ENCODE results near the gene RAX2. TPM values are rescaled to one million over a fixed set of nuclear protein-coding genes. Genes with fewer than 3 reads are reported as not detected.
"Not testable (repeated sequence)": the region's sequence is repeated elsewhere in the genome, so short reads cannot be mapped to it uniquely, and the experiment has no call there.

Gene RAX2
- total RNA-seq, 1 experiment from 2014 or later: not detected

DNA sequence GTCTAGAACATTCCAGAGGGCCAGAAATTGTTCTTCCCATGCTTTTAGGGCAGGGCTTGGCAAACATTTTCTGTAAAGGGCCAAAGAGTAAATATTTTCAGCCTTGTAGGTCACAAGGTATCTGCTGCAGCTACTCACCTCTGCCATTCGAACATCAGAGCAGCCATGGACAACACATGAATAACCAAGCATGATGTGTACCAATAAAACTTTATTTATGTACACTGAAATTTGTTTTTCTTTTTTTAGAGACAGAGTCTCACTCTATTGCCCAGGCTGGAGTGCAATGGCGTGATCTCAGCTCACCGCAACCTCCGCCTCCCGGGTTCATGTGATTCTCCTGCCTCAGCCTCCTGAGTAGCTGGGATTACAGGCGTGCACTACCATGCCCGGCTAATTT, 14.3 kb downstream of the RAX2 start:
- H3K27ac Mint-ChIP-seq (ENCODE audit: unreplicated experiment); H3K36me3 ChIP-seq (ENCODE audit: control insufficient read depth, insufficient read depth, low read length); H3K4me3 Mint-ChIP-seq (ENCODE audit: unreplicated experiment); H3K9me3 Mint-ChIP-seq (ENCODE audit: unreplicated experiment); H3K4me3 ChIP-seq (ENCODE audit: low read depth, low read length); H3K4me1 ChIP-seq; H3K27me3 ChIP-seq (replicated peaks; ENCODE audit: control insufficient read depth, insufficient read depth, low read length); DNase-seq; H3K9me3 ChIP-seq; POLR2A ChIA-PET; H3K4me1 Mint-ChIP-seq (ENCODE audit: low read depth, unreplicated experiment); intact Hi-C loops (cut with micrococcal nuclease; ENCODE audit: unreplicated experiment); H3K27me3 Mint-ChIP-seq (ENCODE audit: insufficient read depth, unreplicated experiment); BruUV-seq (replicated peaks); CTCF ChIA-PET: not testable (repeated sequence)
- H3K36me3 Mint-ChIP-seq (ENCODE audit: insufficient read depth, unreplicated experiment): peaks cover 31% of the 10 kb centered on the region

DNA sequence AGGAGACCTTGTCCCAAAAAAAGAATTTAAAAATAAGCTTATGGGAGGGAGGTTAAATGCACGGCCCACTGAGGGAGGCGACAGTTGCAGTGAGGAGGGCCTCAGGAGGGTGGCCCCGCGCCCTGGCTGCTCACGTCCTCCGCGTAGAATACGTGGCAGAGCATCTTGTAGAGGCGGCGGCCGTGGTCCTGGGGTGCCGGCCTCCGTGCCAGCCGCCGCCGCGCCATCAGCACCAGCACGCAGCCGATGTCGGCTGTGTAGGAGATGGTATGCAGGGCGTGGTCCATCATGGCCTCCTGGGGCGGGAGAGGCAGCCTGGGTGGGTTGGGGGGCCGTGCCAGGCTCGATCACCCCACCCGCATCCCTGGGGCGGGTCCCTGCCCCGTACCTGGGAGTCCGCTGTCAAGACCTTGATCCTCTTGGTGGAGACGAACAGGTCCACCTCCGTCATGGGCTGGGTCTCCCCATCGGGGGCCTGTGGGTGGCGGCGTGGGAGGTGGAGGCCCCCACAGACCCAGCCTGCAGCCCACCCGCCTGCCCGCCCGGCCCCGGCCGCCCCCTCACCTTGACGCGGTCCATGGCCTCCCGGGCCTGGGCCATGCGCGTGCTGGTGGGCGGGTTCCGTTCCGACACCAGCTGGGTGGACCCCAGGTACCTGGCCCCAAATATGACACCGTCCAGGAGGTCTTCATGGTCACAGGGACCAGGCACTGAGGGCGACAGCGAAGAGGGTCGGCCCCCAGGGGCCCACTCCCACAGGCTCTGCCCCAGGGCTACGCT, 18.2 kb downstream of the RAX2 start:
- H3K4me1 Mint-ChIP-seq (ENCODE audit: low read depth, unreplicated experiment): no peaks in the 10 kb centered on the region

DNA sequence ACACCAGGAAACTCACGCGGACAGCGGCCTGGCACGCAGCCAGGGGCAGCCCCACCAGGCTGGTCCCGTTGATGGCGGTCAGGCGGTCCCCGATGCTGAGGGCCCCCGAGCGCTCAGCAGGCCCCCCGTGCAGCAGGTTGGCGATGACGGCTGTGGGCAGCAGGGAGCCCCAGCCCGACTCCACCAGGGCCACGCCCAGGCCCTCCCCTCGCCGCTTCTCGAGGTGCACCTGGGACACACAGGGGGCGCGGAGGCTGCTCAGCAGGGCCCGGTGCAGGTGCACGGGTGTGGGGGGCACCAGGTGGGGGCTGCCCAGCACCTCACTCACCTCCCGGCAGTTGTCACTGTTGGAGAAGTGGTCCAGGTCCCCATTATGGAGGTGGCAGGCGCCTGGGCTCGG, 19.5 kb downstream of the RAX2 start:
- H3K27me3 ChIP-seq (replicated peaks; ENCODE audit: control insufficient read depth, insufficient read depth, low read length): no peaks in the 10 kb centered on the region
- peaks cover 2% of the 10 kb centered on the region for H3K36me3 ChIP-seq (ENCODE audit: control insufficient read depth, insufficient read depth, low read length)
- no peaks in the 10 kb centered on the region for H3K27me3 Mint-ChIP-seq (ENCODE audit: insufficient read depth, unreplicated experiment)
- no peaks in the 10 kb centered on the region for H3K9me3 Mint-ChIP-seq (ENCODE audit: unreplicated experiment)
- no peak overlapping the region for H3K27ac Mint-ChIP-seq (ENCODE audit: unreplicated experiment)
- CTCF ChIA-PET: no interaction called here
- DNase-seq: no peak
- H3K9me3 ChIP-seq: no peaks in the 10 kb centered on the region
- no peak overlapping the region for H3K4me3 ChIP-seq (ENCODE audit: low read depth, low read length)
- POLR2A ChIA-PET: interaction anchor here (0.6 kb wide), 1 partner anchor 1959 kb away, joined by 6 read pairs; no protein-coding TSS in a partner anchor
- H3K4me3 Mint-ChIP-seq (ENCODE audit: unreplicated experiment): no peak overlapping the region
- H3K36me3 Mint-ChIP-seq (ENCODE audit: insufficient read depth, unreplicated experiment): peaks cover 44% of the 10 kb centered on the region
- no TSS peak for BruUV-seq (replicated peaks)
- intact Hi-C loops (cut with micrococcal nuclease; ENCODE audit: unreplicated experiment): no loop called here
- no peaks in the 10 kb centered on the region; the same call in 1 of the 2 replicates for H3K4me1 ChIP-seq
- TF ChIP-seq, protein P1, sequence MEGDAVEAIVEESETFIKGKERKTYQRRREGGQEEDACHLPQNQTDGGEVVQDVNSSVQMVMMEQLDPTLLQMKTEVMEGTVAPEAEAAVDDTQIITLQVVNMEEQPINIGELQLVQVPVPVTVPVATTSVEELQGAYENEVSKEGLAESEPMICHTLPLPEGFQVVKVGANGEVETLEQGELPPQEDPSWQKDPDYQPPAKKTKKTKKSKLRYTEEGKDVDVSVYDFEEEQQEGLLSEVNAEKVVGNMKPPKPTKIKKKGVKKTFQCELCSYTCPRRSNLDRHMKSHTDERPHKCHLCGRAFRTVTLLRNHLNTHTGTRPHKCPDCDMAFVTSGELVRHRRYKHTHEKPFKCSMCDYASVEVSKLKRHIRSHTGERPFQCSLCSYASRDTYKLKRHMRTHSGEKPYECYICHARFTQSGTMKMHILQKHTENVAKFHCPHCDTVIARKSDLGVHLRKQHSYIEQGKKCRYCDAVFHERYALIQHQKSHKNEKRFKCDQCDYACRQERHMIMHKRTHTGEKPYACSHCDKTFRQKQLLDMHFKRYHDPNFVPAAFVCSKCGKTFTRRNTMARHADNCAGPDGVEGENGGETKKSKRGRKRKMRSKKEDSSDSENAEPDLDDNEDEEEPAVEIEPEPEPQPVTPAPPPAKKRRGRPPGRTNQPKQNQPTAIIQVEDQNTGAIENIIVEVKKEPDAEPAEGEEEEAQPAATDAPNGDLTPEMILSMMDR (IDR thresholded peaks at IDR 0.05; ENCODE audit: insufficient read depth in 1 of 2, low read depth in 1 of 2, low read length in 1 of 2, severe bottlenecking in 1 of 2, unreplicated experiment in 1 of 2): no peak
- no peaks in the 10 kb centered on the region for H3K4me1 Mint-ChIP-seq (ENCODE audit: low read depth, unreplicated experiment)

More for the DNA sequence above, 18.2 kb downstream of the RAX2 start:
- H3K4me3 Mint-ChIP-seq (ENCODE audit: unreplicated experiment): no peak overlapping the region
- Histone ChIP-seq H3K4me3 (ENCODE audit: low read depth, low read length) (no peak overlapping the region), H3K4me1 (no peaks in the 10 kb centered on the region; the same call in 1 of the 2 replicates), H3K9me3 (no peaks in the 10 kb centered on the region), H3K27me3 (replicated peaks; ENCODE audit: control insufficient read depth, insufficient read depth, low read length) (no peaks in the 10 kb centered on the region), H3K36me3 (ENCODE audit: control insufficient read depth, insufficient read depth, low read length) (peaks cover 2% of the 10 kb centered on the region)
- H3K36me3 Mint-ChIP-seq (ENCODE audit: insufficient read depth, unreplicated experiment): peaks cover 38% of the 10 kb centered on the region
- H3K27me3 Mint-ChIP-seq (ENCODE audit: insufficient read depth, unreplicated experiment): no peaks in the 10 kb centered on the region
- no peak for DNase-seq
- CTCF ChIA-PET: interaction anchor here (0.6 kb wide), 1 partner anchor 9 kb away, joined by 3 read pairs; the partner anchor contains the start of gene MRPL54
- H3K27ac Mint-ChIP-seq (ENCODE audit: unreplicated experiment): no peak overlapping the region
- no peaks in the 10 kb centered on the region for H3K9me3 Mint-ChIP-seq (ENCODE audit: unreplicated experiment)
- BruUV-seq (replicated peaks): no TSS peak
- TF ChIP-seq, protein P1 (IDR thresholded peaks at IDR 0.05; ENCODE audit: insufficient read depth in 1 of 2, low read depth in 1 of 2, low read length in 1 of 2, severe bottlenecking in 1 of 2, unreplicated experiment in 1 of 2): no peak
- intact Hi-C loops (cut with micrococcal nuclease; ENCODE audit: unreplicated experiment): no loop called here
- POLR2A ChIA-PET: no interaction called here

Data from Caco-2 (cell line).